ENCODE results near the gene PRICKLE4. TPM values are rescaled to one million over a fixed set of nuclear protein-coding genes. Genes with fewer than 3 reads are reported as not detected.

Gene PRICKLE4
- total RNA-seq, 1 experiment from 2014 or later: 1.5 TPM

GRCh38 chr6:41771058-41771983 lies 9.3 kb upstream of the PRICKLE4 start:
- no peak for TF ChIP-seq ZBTB43 (CRISPR knock-in tag; IDR thresholded peaks at IDR 0.05)
- no peak for TF ChIP-seq ERG (CRISPR knock-in tag; IDR thresholded peaks at IDR 0.05)
- no peak for TF ChIP-seq FOXJ3 (CRISPR knock-in tag; IDR thresholded peaks at IDR 0.05; ENCODE audit: borderline replicate concordance)
- no peak for TF ChIP-seq CDX4 (CRISPR knock-in tag; IDR thresholded peaks at IDR 0.05; ENCODE audit: borderline replicate concordance)
- TF ChIP-seq ZNF281 (CRISPR knock-in tag; IDR thresholded peaks at IDR 0.05): no peak
- TF ChIP-seq FOXP4 (CRISPR knock-in tag; IDR thresholded peaks at IDR 0.05): no peak
- TF ChIP-seq EMX1 (CRISPR knock-in tag; IDR thresholded peaks at IDR 0.05): no peak
- no peak for TF ChIP-seq STAT6 (CRISPR knock-in tag; conservative IDR thresholded peaks at IDR 0.05; ENCODE audit: low read depth)
- TF ChIP-seq KAT7 (CRISPR knock-in tag; IDR thresholded peaks at IDR 0.05; ENCODE audit: borderline replicate concordance): no peak
- TF ChIP-seq ZNF138 (CRISPR knock-in tag; conservative IDR thresholded peaks at IDR 0.05): no peak
- no peak for TF ChIP-seq MAX (CRISPR knock-in tag; IDR thresholded peaks at IDR 0.05)
- TF ChIP-seq E2F5 (CRISPR knock-in tag; IDR thresholded peaks at IDR 0.05): no peak
- no peak for TF ChIP-seq CREM (CRISPR knock-in tag; IDR thresholded peaks at IDR 0.05)
- TF ChIP-seq OVOL2 (CRISPR knock-in tag; IDR thresholded peaks at IDR 0.05; ENCODE audit: borderline replicate concordance): no peak
- TF ChIP-seq IRF1 (CRISPR knock-in tag; IDR thresholded peaks at IDR 0.05): no peak
- no peak for ATAC-seq
- no peak overlapping the region for H3K27ac Mint-ChIP-seq
- peaks cover 8% of the 10 kb centered on the region; the same call in 1 of the 2 replicates for H3K36me3 Mint-ChIP-seq
- no peak overlapping the region for H3K4me3 Mint-ChIP-seq
- no peak for DNase-seq (ENCODE audit: low spot score)
- CTCF ChIA-PET: interaction anchor here (1.1 to 1.3 kb wide), 3 partner anchors 16 to 71 kb away, joined by 3 to 4 read pairs (median 3); partner anchors contain the start of gene TOMM6
- peaks cover 12% of the 10 kb centered on the region for H3K4me1 Mint-ChIP-seq
- no peaks in the 10 kb centered on the region for H3K27me3 Mint-ChIP-seq (ENCODE audit: low read depth)
- POLR2A ChIA-PET: no interaction called here
- no peaks in the 10 kb centered on the region for H3K9me3 Mint-ChIP-seq
